Right cardiac atrium (tissue), 5 donors: ENCODE data around the gene INHBA. TPM values are rescaled to one million over a fixed set of nuclear protein-coding genes. Genes with fewer than 3 reads are reported as not detected.
A peak's percentile ranks its signal among the peaks of the same experiment; 100 is the strongest.

Source experiments
- ATAC-seq, 2 donors: fragments of 200-7000 bp; cut with Tn5 transposase; one replicate each; pipeline versions ENCODE4 v1.8.0 to v1.9.1; 2020; ENCODE audit warnings: moderate library complexity in 2 of 2, mild to moderate bottlenecking in 1 of 2
- DNase-seq, 3 donors: peaks; one replicate each; pipeline ENCODE4 v3.0.0-alpha.2; 2020
- H3K27ac ChIP-seq: one replicate; pipeline ENCODE4 v1.5.1; 2013; ENCODE audit warnings: mild to moderate bottlenecking, low read length, control low read depth, moderate library complexity
- H3K27me3 ChIP-seq: one replicate; pipeline ENCODE4 v1.6.1; 2013; ENCODE audit not compliant: control insufficient read depth, insufficient read depth
- H3K4me1 ChIP-seq: one replicate; pipeline ENCODE4 v1.6.1; 2013; ENCODE audit warnings: low read length; ENCODE audit not compliant: control insufficient read depth, insufficient read depth
- H3K4me3 ChIP-seq: one replicate; pipeline ENCODE4 v1.5.1; 2013; ENCODE audit warnings: low read length, control low read depth
- H3K9me3 ChIP-seq: one replicate; pipeline ENCODE4 v1.6.1; 2013; ENCODE audit warnings: low read length; ENCODE audit not compliant: control insufficient read depth
- WGBS: extraction: QIAGEN DNeasy Blood & Tissue Kit; methylation state at CpG from one replicate; pipeline ENCODE4 v1.1.7; 2013; 5-methylcytosine and 5-hydroxymethylcytosine counted together
- intact Hi-C, 4 donors: fragments of 100-400 bp; cut with DNase I; formaldehyde crosslinking; loops; one replicate each; pipeline versions ENCODE4 v1.11.0 to v1.14.0; 2022 to 2023
- polyA plus RNA-seq: library from polyadenylated mRNA; stranded (reverse); fragments of 200-250 nt; gene quantifications from one replicate; pipeline ENCODE4 v1.2.3, GENCODE V29; 2013
- total RNA-seq, 4 donors: library from RNA; stranded (reverse); fragmentation: NEBNext Ultra II Directional; extraction: Animal tissue kit (Norgen Biotek cat#: 25700); gene quantifications; one replicate each; pipeline ENCODE4 v1.2.1, GENCODE V29; 2021
- donor health status: healthy with polysubstance abuse.
- donor health status: DM: no; HTN: yes; CAD: no.
- donor health status: DM: no; HTN: no; CAD: no.
- donor health status: DM: no; HTN: yes; CAD: no; lungs with severe emphysema.
- donor health status: DM: yes; HTN: yes; CAD: no.

INHBA gene
- total and polyA plus RNA-seq, 5 donors, result 3.3 to 66.4 (median 38.9) TPM

GRCh38 chr7:41732843-41733306 is 30.0 kb upstream of the INHBA start:
- Histone ChIP-seq H3K4me3 (no peak overlapping the region), H3K27ac (no peak overlapping the region), H3K27me3 (no peaks in the 10 kb centered on the region), H3K4me1 (no peaks in the 10 kb centered on the region), H3K9me3 (no peaks in the 10 kb centered on the region)
- WGBS, result 67% methylated on average over 7 of the region's 7 CpGs
- intact Hi-C loops, result no loop called here
- ATAC-seq, result peak in 1 of 2 donors; percentile 23
- peak in 1 of 3 donors; percentile 39 for DNase-seq

- Histone ChIP-seq H3K27ac (no peak overlapping the region), H3K4me3 (no peak overlapping the region), H3K27me3 (no peaks in the 10 kb centered on the region), H3K4me1 (no peaks in the 10 kb centered on the region), H3K9me3 (no peaks in the 10 kb centered on the region)
- no peak for DNase-seq
- no peak for ATAC-seq
- 44% methylated on average over 3 of the region's 3 CpGs for WGBS
- intact Hi-C loops, result no loop called here
These were observed 29.5 kb upstream of the INHBA start for GRCh38 chr7:41732436-41732785.

GRCh38 chr7:41731493-41732435 is 28.9 kb upstream of the INHBA start:
- WGBS, result 61% methylated on average over 7 of the region's 7 CpGs
- ATAC-seq, result no peak
- intact Hi-C loops, result no loop called here
- H3K9me3 ChIP-seq, result no peaks in the 10 kb centered on the region
- no peak overlapping the region for H3K27ac ChIP-seq
- H3K4me1 ChIP-seq, result no peaks in the 10 kb centered on the region
- no peaks in the 10 kb centered on the region for H3K27me3 ChIP-seq
- no peak for DNase-seq
- H3K4me3 ChIP-seq, result no peak overlapping the region

- no peak overlapping the region for H3K4me3 ChIP-seq
- no peaks in the 10 kb centered on the region for H3K9me3 ChIP-seq
These were observed 27.8 kb upstream of the INHBA start for GRCh38 chr7:41730668-41731067.

GRCh38 chr7:41730161-41730560 is 27.3 kb upstream of the INHBA start:
- no peaks in the 10 kb centered on the region for H3K4me1 ChIP-seq
- no peak overlapping the region for H3K27ac ChIP-seq
- intact Hi-C loops, result no loop called here
- H3K27me3 ChIP-seq, result no peaks in the 10 kb centered on the region
- DNase-seq (no peak), ATAC-seq (no peak)
- no peaks in the 10 kb centered on the region for H3K9me3 ChIP-seq
- 96% methylated on average over 1 of the region's 1 CpG for WGBS
- H3K4me3 ChIP-seq, result no peak overlapping the region

More at GRCh38 chr7:41730668-41731067, 27.8 kb upstream of the INHBA start:
- intact Hi-C loops, result no loop called here
- ATAC-seq (no peak), DNase-seq (no peak)
- Histone ChIP-seq H3K27ac (no peak overlapping the region), H3K4me1 (no peaks in the 10 kb centered on the region), H3K27me3 (no peaks in the 10 kb centered on the region)
- 71% methylated on average over 3 of the region's 3 CpGs for WGBS

GRCh38 chr7:41729059-41729458 is 26.2 kb upstream of the INHBA start:
- WGBS, result 89% methylated on average over 4 of the region's 4 CpGs
- intact Hi-C loops, result no loop called here
- no peak for ATAC-seq

GRCh38 chr7:41725013-41725412 is 22.1 kb upstream of the INHBA start:
- Histone ChIP-seq H3K4me3 (no peak overlapping the region), H3K4me1 (no peaks in the 10 kb centered on the region), H3K27ac (no peak overlapping the region), H3K9me3 (no peaks in the 10 kb centered on the region), H3K27me3 (no peaks in the 10 kb centered on the region)
- intact Hi-C loops, result no loop called here
- DNase-seq (no peak), ATAC-seq (no peak)
- 90% methylated on average over 6 of the region's 6 CpGs for WGBS

More at GRCh38 chr7:41729059-41729458, 26.2 kb upstream of the INHBA start:
- Histone ChIP-seq H3K27ac (no peak overlapping the region), H3K9me3 (no peaks in the 10 kb centered on the region), H3K27me3 (no peaks in the 10 kb centered on the region), H3K4me1 (no peaks in the 10 kb centered on the region), H3K4me3 (no peak overlapping the region)
- no peak for DNase-seq

- 73% methylated on average over 1 of the region's 1 CpG for WGBS
- ATAC-seq (no peak), DNase-seq (no peak)
- H3K4me1 ChIP-seq, result no peaks in the 10 kb centered on the region
- intact Hi-C loops, result no loop called here
- H3K27me3 ChIP-seq, result no peaks in the 10 kb centered on the region
- H3K9me3 ChIP-seq, result no peaks in the 10 kb centered on the region
- no peak overlapping the region for H3K27ac ChIP-seq
- H3K4me3 ChIP-seq, result no peak overlapping the region
These were observed 18.0 kb upstream of the INHBA start for GRCh38 chr7:41720886-41721285.

- no peak overlapping the region for H3K27ac ChIP-seq
- ATAC-seq (no peak), DNase-seq (no peak)
- no peaks in the 10 kb centered on the region for H3K9me3 ChIP-seq
- intact Hi-C loops, result no loop called here
- WGBS, result 88% methylated on average over 4 of the region's 4 CpGs
- H3K27me3 ChIP-seq, result no peaks in the 10 kb centered on the region
- no peaks in the 10 kb centered on the region for H3K4me1 ChIP-seq
- H3K4me3 ChIP-seq, result no peak overlapping the region
These were observed 17.2 kb upstream of the INHBA start for GRCh38 chr7:41720046-41720445.

GRCh38 chr7:41716691-41717090 is 13.8 kb upstream of the INHBA start:
- 73% methylated on average over 11 of the region's 11 CpGs for WGBS
- Histone ChIP-seq H3K9me3 (no peaks in the 10 kb centered on the region), H3K4me1 (no peaks in the 10 kb centered on the region), H3K27me3 (no peaks in the 10 kb centered on the region), H3K4me3 (no peak overlapping the region), H3K27ac (no peak overlapping the region)
- intact Hi-C loops, result loop anchor here in 1 of 4 donors (10.0 kb wide), 1 partner anchor 1382 kb away; no protein-coding TSS in a partner anchor
- ATAC-seq (no peak), DNase-seq (no peak)

- WGBS, result 89% methylated on average over 8 of the region's 8 CpGs
- H3K27ac ChIP-seq, result no peak overlapping the region
- DNase-seq (no peak), ATAC-seq (no peak)
- H3K9me3 ChIP-seq, result no peaks in the 10 kb centered on the region
- no peaks in the 10 kb centered on the region for H3K4me1 ChIP-seq
- intact Hi-C loops, result loop anchor here in 2 of 4 donors (5.0 to 10.0 kb wide), 2 partner anchors 1380 to 1383 kb away; no protein-coding TSS in a partner anchor
- no peak overlapping the region for H3K4me3 ChIP-seq
- H3K27me3 ChIP-seq, result no peaks in the 10 kb centered on the region
These were observed 12.1 kb upstream of the INHBA start for GRCh38 chr7:41715000-41715399.
